ENCODE measurements around the gene IL17D.

The IL17D gene

GRCh38 chr13:20696073-20696472 is 7.4 kb upstream of the IL17D start:
- DNase-seq = peak; percentile 13 to 43

DNA sequence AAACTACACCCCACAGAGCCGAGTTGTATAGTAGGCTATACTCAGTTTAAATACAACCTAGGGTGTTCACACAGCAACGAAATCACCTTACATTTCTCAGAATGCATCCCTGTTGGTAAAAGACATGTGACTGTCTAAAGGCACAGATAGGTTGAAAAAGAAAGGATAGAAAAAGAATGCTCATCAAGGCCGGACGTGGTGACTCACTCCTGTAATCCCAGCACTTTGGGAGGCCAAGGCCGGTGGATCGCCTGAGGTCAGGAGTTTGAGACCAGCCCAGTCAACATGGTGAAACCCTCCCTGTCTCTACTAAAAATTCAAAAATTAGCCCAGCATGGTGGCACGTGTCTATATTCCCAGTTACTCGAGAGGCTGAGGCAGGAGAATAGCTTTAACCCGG is 3.8 kb upstream of the IL17D start:
- no peak for DNase-seq

GRCh38 chr13:20700288-20700687 is 3.2 kb upstream of the IL17D start:
- no peak for DNase-seq

GRCh38 chr13:20701461-20701860 is 2.0 kb upstream of the IL17D start:
- DNase-seq = no peak

GRCh38 chr13:20702530-20702914 is 977 bp upstream of the IL17D start:
- peak in 1 of 2 experiments; percentile 2 for DNase-seq

GRCh38 chr13:20703780-20704458 is 420 bp downstream of the IL17D start:
- DNase-seq = peak; percentile 1 to 24

DNA sequence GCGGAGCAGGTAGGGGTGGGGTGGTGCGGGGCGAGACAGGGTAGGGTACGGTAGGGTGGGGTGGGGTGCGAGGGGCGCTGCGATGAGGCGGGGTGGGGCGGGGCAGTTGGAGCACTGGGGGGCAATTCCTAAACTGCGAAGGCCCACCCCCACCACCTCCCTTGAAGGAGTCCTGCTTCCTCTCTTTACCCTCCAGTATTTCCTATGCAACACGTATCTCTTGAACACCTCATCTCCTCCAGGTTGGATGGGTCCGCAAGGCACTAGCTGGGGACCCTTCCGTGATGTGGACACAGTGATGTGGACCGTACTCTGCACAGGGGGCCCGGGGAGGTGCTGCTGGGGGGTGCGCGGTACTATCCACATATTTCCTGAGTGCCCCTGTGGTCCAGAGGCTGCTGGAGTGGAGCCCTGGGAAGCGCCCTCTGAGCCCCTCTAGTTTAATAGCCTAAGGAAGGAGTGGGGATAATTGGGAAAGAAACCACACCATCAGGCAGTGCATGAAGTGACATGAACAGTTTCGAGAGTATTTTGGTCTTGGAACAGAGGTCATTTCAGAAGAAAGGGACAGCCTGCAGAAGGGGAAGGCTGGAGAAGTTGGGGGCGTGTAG is 1.1 kb downstream of the IL17D start:
- DNase-seq = peak in 1 of 2 experiments; percentile 15

DNA sequence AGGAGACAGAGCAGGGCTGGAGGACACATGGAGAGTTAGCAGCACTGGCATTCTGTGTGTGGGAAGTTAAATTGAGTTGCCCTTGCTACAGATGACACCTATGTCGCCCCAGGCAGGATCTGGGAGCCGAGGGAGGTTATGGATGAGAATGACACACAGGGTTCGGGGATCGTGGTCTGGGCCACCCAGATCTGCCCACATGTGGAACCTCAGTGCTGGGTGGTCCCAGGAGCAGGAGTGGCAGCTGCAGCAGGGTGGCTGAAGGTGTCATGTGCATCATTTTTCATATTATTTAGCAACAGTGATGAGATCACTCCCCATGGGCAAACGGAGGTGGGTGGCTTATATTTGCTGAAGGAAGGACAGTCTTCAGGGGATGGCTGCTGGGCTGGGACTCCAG is 3.2 kb downstream of the IL17D start:
- no peak for DNase-seq

DNA sequence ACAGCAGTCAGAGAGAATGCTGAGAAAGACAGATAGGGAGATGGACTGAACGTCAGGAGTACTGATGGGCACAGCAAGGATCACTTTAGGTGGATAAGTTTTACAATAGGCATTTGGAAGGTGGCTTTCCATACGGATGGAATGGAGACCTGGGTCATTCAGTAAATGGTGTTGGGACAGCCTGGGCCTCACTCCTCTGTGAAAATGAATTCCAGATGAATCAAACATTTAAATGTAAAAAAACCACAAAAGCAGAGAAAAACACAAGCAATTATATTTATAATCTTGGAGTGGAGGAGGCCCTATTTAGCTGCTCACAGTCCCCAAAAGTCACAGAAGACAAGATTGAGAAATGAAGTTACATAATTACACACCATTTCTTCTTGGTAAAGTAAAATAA is 4.7 kb downstream of the IL17D start:
- no peak for DNase-seq

DNA sequence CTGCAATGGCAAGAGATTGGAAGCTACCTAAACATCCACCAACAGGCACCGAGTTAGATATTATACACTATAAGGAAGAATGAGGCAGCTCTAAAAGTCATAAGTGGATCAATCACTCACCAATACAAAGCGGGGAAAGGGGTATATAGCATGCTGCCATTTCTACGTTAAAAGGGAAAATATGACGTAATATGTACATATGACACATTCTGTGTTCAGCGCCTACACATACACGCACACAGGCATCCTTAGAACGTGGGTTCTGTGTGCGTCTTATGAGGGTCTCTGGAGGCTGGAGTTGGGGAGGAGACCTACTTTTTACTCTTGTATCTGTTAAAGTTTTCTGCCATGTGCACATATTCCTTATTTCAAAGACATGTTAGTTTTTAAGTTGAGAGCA is 5.9 kb downstream of the IL17D start:
- DNase-seq = no peak

DNA sequence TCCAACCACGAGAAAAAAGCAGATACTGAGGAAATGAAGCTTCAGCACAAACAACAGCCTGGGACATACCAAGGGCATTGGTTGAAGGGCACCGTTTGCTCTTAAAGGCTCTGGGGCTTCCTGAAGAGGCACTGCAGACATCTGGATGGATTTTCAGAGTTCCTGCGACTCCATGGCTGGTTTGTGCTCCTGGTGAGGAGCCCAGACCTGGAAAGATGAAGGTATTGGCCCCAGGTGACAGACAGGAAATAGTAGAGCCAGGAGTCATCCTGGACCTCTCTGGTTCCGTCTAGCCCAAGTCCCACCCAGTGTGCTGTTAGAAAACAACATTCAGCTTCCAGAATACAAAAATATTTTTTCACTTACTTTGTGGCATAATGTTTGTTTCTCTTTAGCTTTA is 6.3 kb downstream of the IL17D start:
- DNase-seq = no peak

DNA sequence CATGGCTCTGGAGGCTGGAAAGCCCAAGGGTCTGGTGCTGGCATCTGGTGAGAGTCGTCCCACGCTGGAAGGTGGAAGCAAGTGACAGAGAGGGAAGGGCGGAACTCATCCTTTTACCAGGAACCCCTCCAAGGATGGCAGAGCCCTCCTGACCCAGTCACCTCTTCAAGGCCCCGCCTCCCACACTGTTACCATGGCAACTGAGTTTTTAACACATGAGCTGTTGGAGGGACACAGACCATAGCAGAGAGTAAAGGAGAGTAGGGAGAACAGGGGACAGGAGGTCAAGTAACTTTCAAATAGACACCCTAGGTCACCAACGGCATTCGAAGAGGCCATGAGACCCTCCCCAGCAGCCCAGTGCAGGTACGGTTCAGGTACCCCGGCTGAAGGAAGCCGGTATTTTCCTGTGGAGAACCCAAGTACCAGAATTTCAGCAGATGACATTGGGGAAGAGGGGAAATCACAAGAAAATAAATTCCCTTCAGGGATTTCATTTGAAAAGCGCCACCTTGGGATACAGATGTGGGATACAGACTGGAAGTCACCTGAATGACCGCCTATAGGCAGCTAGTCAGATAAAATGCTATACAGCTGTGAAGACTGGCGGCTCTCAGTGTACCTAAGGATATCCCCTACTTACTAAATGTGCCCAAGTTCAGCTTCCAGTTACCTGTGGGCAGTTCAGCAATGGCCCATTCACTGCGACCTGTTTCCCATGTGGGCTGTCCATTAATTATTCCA is 8.0 kb downstream of the IL17D start:
- no peak for DNase-seq

DNA sequence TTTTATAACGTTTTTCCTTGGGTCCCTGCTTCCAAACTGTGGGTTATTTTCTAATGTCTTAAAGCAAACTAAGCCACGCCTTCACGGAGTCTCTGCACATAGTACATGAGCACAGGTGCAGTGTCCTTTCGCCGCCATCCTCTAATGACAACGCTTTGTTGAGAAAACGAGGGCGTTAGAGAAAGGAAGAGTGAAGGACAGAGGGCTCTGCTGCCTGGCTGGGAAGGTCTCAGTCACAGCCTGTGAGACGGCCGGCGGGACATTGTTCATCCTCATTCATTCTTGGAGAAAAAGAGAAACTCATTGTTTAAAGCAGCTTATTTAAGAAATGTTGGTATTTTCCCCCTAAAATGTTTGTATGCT is 9.5 kb downstream of the IL17D start:
- no peak for DNase-seq

DNA sequence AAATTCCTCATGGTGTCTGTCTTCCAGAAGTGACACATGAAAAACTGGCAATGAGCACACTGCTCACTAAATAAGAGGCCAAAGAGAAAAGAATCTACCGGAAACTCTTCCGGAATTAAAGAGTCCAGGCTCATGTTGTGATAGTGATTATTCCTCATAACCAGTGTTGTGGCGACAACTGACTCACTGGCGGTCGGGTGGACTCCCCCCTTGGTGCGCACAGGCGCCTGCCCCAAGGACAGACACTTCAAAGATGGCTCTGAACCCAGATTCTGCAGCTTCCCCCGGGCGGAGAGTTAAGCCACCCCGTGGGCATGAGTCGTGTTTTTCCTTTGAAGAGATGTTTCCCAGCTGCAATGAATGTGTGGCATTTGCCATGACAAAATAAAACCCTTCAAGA is 10.3 kb downstream of the IL17D start:
- DNase-seq = no peak

GRCh38 chr13:20714161-20714560 is 10.7 kb downstream of the IL17D start:
- DNase-seq = no peak

DNA sequence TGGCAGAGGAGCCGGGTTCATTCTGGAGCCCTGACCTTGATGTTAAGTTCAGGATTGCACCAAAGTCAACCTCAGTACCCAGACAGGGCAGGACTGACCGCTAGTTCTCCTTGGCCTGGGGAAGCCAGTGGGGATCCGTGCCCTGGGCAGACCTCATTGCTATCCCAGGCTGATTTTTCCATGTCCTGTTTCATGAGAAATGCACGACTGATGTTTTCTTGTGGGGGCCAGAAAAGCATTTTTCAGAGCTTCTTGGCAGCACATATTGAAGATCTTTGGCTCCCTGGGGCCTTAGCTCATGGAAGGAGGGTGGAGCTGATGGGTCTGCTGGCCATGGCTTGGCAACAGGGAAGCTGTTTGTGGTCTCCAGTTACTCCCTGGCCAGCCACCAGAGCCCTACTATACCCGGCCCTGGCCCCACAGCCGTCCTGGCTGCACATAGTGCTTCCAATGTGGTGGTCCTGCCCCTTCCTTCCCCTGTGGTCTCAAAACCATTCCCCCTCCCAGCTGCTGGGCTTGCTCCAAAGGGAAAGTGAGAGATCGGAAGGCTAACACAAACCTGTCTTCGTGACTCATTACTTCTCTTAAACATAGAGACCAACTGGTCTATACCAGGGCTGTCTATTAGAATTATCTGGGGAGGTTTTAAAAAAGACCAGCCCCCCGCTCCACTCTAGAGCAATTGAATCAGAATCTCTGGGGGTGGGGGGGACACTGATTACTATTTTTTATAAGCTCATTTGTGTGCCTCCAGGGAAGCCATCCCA is 11.2 kb downstream of the IL17D start:
- DNase-seq = no peak

GRCh38 chr13:20715330-20715712 is 11.8 kb downstream of the IL17D start:
- no peak for DNase-seq

DNA sequence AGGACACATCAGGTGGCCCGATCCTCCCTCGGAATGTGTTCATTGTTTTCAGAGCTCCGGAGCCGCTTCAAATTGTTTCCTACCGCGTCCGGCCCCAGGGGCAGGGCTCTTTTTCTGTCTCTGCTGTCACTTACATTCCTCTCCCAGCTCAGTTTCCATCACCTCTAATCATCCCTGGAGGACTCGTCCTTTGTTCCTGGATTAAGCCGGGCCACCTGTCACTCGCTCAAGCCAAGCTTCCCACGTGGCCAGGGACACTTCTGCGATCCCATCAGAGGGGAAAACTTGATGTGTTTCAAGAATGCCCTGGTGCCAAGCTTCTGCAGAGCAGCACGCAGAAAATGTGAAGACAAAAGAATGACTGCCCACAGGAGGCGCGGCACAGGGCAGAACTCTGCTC is 13.5 kb downstream of the IL17D start:
- DNase-seq = no peak

DNA sequence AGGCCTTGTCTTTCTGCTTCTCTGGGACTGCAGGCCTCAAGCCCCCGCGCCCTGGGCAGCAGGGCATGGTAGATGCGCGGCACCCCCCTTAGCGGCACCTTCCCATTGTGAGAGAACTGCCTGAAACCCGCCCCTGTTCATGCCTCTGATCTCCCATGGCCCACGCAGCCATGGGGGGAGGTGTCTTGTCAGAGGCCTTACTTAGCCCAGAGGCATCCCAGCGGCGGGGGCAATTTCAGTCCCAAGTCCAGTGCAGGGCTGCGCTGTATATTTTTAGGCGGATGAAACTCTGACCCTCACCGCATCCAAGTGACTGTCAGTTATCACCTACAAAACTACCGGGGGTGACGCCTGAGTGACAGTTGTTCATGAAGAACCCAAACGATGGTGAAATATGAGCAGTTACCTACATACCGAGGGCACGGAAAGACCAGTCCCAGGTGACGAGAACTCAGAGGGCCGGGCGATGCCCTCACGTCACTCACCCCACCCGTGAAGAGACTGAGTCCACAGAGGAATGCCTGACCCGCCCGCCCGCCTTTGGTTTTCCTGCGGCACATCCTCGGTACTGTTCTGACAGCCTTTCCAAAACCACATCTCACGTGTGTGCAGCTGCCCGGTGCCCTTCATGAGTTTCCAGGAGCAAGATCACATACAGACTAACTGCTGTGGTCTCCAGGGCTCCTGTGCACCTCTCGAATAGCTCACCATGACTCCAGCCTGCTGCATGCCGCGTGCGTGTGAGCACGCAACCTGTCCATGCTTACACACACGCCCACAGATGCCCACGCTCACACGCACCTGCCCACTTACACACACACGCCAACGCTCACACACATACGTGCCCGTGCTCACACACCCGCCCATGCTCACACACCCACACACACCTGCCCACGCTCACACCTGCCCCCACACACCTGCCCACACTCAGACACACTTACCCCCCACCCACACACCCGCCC is 14.4 kb downstream of the IL17D start:
- no peak for DNase-seq

GRCh38 chr13:20718958-20719566 is 15.6 kb downstream of the IL17D start:
- DNase-seq = no peak

- DNase-seq = no peak
Measured at GRCh38 chr13:20719783-20720182, 16.3 kb downstream of the IL17D start.

GRCh38 chr13:20720499-20720898 is 17.0 kb downstream of the IL17D start:
- DNase-seq = no peak

Measured in Kasumi-1 (cell line).